HG03342 (cell line): ENCODE measurements around the gene CLK3.
"Not testable (repeated sequence)": the region's sequence is repeated elsewhere in the genome, so short reads cannot be mapped to it uniquely, and the experiment has no call there.

Source experiments
- ATAC-seq: cut with Tn5 transposase; IDR thresholded peaks from one replicate; pipeline ENCODE4 v1.9.1; 2021; ENCODE audit warnings: mild to moderate bottlenecking, moderate library complexity; ENCODE audit not compliant: unreplicated experiment

CLK3 gene

GRCh38 chr15:74641151-74641550, 25.5 kb downstream of the CLK3 start:
- ATAC-seq = no peak

- no peak for ATAC-seq
Measured at GRCh38 chr15:74642348-74642733, 26.7 kb downstream of the CLK3 start.

- no peak for ATAC-seq
Measured at GRCh38 chr15:74642734-74643664, 27.4 kb downstream of the CLK3 start.

- no peak for ATAC-seq
Measured at GRCh38 chr15:74643665-74644204, 28.1 kb downstream of the CLK3 start.

- ATAC-seq = no peak
Measured at GRCh38 chr15:74646480-74646879, 30.8 kb downstream of the CLK3 start.

GRCh38 chr15:74648051-74648842, 32.6 kb downstream of the CLK3 start:
- ATAC-seq = no peak

GRCh38 chr15:74651242-74651741, 35.7 kb downstream of the CLK3 start:
- ATAC-seq = no peak

GRCh38 chr15:74653426-74654102, 37.9 kb downstream of the CLK3 start:
- no peak for ATAC-seq

GRCh38 chr15:74655424-74655823, 39.8 kb downstream of the CLK3 start:
- no peak for ATAC-seq

- ATAC-seq = no peak
Measured at GRCh38 chr15:74656935-74657535, 41.4 kb downstream of the CLK3 start.

GRCh38 chr15:74657846-74658245, 42.2 kb downstream of the CLK3 start:
- ATAC-seq = no peak

- ATAC-seq = not testable (repeated sequence)
Measured at GRCh38 chr15:74661280-74661679, 45.6 kb downstream of the CLK3 start.

- no peak for ATAC-seq
Measured at GRCh38 chr15:74662064-74662860, 46.6 kb downstream of the CLK3 start.

GRCh38 chr15:74663303-74664027, 47.8 kb downstream of the CLK3 start:
- ATAC-seq = no peak

- ATAC-seq = no peak
Measured at GRCh38 chr15:74664028-74664616, 48.5 kb downstream of the CLK3 start.

GRCh38 chr15:74664670-74665069, 49.0 kb downstream of the CLK3 start:
- no peak for ATAC-seq

- no peak for ATAC-seq
Measured at GRCh38 chr15:74667975-74668374, 52.3 kb downstream of the CLK3 start.

GRCh38 chr15:74669627-74670026, 54.0 kb downstream of the CLK3 start:
- ATAC-seq = no peak

GRCh38 chr15:74674161-74674560, 58.5 kb downstream of the CLK3 start:
- ATAC-seq = no peak
